Measurements from ENCODE around the gene PAF1.
A peak's percentile ranks its signal among the peaks of the same experiment; 100 is the strongest.

Gene PAF1

DNA sequence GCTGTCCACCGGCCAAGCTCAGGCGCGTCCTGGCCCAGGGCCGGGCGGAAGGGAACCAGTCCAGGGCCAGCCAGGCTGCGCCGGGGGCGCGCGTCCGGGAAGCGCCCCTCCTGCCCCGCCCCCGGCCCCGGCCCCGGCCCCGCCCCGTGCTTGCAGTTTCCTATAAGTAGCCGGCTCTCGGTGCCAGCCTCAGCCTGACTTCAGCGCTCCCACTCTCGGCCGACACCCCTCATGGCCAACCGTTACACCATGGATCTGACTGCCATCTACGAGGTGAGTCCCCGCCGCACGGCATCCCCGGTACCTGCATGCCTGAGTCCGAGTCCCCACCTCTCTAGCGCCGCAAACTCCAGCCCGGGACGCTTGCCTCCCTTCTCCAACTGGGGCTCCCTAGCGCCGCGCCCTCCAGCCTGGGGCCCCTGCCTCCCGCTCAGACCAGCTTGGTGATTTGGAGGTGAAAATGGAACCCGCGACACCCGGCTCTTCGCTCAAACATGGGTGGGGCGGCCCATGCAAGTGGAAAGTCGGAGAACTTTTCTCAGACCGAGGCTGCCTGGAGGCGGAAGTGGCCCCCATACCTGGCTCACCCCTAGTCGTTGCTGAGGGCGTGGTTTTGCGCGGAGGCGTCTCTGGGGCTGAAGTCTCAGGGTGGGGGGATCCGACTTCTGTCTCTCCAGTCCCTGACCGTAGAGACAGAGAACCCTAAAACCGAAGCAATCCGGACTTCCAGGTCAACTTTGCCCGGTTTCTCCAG, 15.9 kb upstream of the PAF1 start, which contains the start of gene ZFP36:
ZFP36 (plus strand) TSS at position 192 of the 754 bp plus-strand sequence; CDS start at position 250, 58 bp downstream.
- peak in 53 of 56 donors; percentile 33 to 95 (median 70) for DNase-seq

DNA sequence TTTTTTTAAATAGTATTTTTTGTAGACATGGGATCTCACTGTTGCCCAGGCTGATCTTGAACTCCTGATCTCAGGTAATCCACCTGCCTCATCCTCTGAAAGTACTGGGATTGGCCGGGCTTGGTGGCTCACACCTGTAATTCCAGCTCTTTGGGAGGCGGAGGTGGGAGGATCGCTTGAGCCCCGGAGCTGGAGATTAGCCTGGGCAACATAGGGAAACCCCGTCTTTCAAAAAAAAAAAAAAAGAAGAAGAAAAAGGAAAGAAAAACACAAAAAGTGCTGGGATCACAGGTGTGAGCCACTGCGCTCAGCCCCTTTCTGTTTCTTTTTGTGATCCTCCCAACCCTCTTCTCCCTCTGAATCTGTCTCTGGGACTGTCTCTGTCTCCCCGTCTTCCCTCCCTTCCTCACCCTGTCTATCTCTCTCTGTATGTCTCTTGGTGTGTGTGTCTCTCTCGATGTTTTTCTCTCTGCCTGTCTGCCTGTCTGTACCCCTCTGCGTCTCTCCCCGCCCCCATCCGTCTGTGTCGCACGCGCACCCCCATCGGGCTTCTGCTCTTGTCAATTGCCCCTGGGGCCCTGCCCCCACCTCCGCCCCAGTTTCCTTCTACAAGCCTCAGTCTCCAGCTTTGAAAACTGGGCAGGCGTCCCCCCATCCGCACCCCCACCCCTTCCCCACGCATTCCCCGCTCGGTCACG, 15.2 kb upstream of the PAF1 start:
- peak in 10 of 56 donors; percentile 50 to 77 (median 70) for DNase-seq

- no peak for DNase-seq
Measured at GRCh38 chr19:39405261-39405957, 14.5 kb upstream of the PAF1 start.

GRCh38 chr19:39403331-39404312, 12.7 kb upstream of the PAF1 start:
- peak in 52 of 56 donors; percentile 16 to 97 (median 64) for DNase-seq

- DNase-seq, result peak in 47 of 56 donors; percentile 28 to 89 (median 58)
Measured at GRCh38 chr19:39402346-39403300, 11.7 kb upstream of the PAF1 start.

DNA sequence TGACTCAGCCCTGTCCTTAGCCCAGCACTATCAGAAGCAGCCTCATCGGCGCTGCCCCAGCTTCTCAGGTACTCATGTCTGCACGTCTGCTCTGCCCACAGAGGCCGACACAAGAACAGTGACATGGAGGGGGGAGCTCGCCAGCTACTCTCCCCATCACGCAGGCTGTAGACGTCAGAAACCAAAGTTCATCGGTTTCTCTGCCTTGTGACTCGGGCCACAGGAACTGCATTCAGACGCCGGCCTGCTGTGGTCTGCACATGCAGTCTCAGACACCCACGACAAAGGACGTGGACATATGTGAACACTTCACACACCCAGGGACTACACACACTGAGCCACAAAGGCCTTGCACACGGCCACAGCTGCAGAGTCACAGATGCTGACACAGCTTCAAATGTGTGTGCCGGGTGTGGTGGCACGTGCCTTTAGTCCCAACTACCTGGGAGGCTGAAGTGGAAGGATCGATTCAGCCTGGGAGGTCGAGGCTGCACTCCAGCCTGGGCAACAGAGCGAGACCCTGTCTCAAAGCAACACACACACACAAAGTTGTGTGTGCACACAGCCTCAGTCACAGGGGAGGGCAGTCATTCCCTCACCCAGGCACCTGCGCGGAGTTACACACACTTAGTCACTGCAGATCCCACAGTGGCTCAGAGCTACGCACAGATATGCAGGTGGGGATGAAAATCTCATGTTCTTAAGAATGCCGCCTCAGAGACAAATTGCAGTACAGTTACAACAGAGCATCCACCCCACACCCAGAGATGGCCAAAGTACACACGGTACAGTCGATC, 10.8 kb upstream of the PAF1 start:
- DNase-seq, result peak in 10 of 56 donors; percentile 11 to 58 (median 25)

DNA sequence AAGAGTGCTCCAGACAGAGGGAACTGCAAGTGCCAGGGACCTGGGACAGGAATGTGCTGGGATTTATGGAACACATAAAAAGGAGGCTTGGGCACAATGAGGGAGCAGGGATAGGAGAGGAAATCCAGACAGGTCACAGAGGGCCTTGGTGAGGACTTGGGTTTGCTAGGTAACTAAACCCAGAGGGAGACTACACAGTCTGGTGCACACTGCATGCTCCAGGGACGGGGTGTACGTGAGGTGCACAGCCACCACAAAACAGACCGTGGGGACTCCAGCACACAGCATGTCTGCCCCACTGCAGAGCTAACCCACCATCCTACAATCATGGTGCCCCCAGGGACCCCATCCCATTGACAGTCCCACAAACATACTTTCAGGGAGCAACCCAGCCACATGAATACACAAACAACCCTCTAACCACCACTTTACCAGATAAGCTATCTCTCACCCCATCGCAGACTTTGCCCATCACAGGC, 10.2 kb upstream of the PAF1 start:
- DNase-seq, result no peak

- DNase-seq, result no peak
Measured at GRCh38 chr19:39400061-39400460, 9.2 kb upstream of the PAF1 start.

- DNase-seq, result no peak
Measured at GRCh38 chr19:39399668-39400050, 8.8 kb upstream of the PAF1 start.

- DNase-seq, result peak in 19 of 56 donors; percentile 10 to 56 (median 30)
Measured at GRCh38 chr19:39398297-39398864, 7.5 kb upstream of the PAF1 start.

- peak in 52 of 56 donors; percentile 22 to 87 (median 58) for DNase-seq
Measured at GRCh38 chr19:39397360-39398296, 6.7 kb upstream of the PAF1 start.

DNA sequence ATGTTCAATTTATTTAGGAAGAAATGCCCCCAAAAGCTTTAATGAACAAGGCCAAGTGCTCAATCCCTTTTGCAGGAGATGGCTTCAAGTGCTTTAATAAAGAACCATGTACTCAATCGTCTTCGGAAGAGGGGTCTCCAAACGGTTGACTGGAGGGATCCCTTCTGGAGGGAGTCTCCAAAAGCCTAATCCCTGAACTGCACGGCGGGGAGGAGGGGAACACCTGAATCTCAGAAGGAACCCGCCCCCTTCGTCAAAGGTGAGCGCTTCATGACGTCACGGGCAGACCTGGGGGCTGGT, 505 bp downstream of the PAF1 start:
- DNase-seq, result no peak

GRCh38 chr19:39389631-39390414, 1.1 kb downstream of the PAF1 start:
- no peak for DNase-seq

DNA sequence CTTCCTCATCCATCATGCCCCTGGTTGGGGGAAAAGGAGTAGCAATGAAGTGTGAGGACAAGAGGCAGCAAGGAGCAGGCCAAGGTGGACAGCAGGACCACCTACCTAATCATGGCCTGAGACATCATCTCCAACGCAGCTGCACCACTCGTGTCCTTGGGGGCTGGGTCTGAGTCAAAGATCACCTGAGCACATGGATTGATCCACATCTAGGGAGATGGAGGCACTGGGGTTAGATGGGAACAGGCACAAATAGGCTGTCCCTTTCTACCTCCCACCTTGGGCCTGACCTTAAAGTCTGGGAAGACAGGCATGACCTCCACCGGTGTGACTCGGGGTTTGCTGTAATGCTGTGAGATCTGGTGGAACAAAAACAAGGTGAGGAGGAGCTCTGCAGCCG, 2.2 kb downstream of the PAF1 start:
- no peak for DNase-seq

DNA sequence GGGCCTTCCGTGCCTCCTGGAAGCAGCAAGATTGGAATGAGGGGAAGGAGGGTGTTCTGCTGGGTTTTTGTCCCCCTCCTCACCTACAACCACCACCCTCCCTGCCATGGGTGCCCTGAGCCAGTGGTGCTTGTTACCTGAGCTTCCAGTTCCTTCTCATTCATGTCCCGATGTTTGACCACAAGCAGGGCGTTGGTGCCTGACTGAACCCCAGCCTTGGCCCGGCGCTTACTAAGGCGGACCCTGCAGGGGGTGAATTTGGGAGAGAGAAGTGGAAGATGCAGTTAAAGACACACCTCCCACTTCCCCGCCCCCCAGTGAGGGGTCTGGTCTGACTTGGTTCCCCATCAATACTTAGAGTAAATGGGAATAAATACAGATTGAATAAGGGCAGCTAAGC, 4.3 kb downstream of the PAF1 start:
- no peak for DNase-seq
